T-helper 17 cell (primary cell): ENCODE results near the gene CH25H. TPM values are rescaled to one million over a fixed set of nuclear protein-coding genes. Genes with fewer than 3 reads are reported as not detected.
"Not testable (repeated sequence)": the region's sequence is repeated elsewhere in the genome, so short reads cannot be mapped to it uniquely, and the experiment has no call there.

Experiments
- ATAC-seq: fragments of 150-1000 bp; cut with Tn5 transposase; 2 replicates; pipeline ENCODE4 v1.10.0; 2021; ENCODE audit warnings: mild to moderate bottlenecking, moderate library complexity
- DNase-seq, 3 donors: peaks; one replicate each; pipeline versions ENCODE4 v3.0.0 to v3.0.0-alpha.2; 2020 to 2021
- H3K9me3 ChIP-seq: one replicate; pipeline ENCODE4 v1.7.0; 2013; ENCODE audit warnings: low read length, mild to moderate bottlenecking; ENCODE audit not compliant: control insufficient read depth, poor library complexity, severe bottlenecking
- H3K27ac Mint-ChIP-seq: one replicate; pipeline ENCODE4 v1.8.0; 2022; ENCODE audit warnings: mild to moderate bottlenecking, moderate library complexity, mixed read lengths
- H3K27me3 Mint-ChIP-seq: one replicate; pipeline ENCODE4 v1.8.0; 2022; ENCODE audit warnings: mixed read lengths
- H3K36me3 Mint-ChIP-seq: one replicate; pipeline ENCODE4 v1.8.0; 2022; ENCODE audit warnings: low read depth, mixed read lengths
- H3K4me1 Mint-ChIP-seq: one replicate; pipeline ENCODE4 v1.8.0; 2022; ENCODE audit warnings: mild to moderate bottlenecking, mixed read lengths
- H3K4me3 Mint-ChIP-seq: one replicate; pipeline ENCODE4 v1.8.0; 2022; ENCODE audit warnings: mild to moderate bottlenecking, moderate library complexity, mixed read lengths
- total RNA-seq, 4 donors: library from RNA in 2 of 4; stranded (reverse) in 2 of 4; gene quantifications; one replicate each; pipeline ENCODE4 v1.2.3 and lab custom pipeline; 2022 to 2026

Gene CH25H
- total RNA-seq, 2 donors from 2014 or later: 0.44 TPM; not detected in 1

DNA sequence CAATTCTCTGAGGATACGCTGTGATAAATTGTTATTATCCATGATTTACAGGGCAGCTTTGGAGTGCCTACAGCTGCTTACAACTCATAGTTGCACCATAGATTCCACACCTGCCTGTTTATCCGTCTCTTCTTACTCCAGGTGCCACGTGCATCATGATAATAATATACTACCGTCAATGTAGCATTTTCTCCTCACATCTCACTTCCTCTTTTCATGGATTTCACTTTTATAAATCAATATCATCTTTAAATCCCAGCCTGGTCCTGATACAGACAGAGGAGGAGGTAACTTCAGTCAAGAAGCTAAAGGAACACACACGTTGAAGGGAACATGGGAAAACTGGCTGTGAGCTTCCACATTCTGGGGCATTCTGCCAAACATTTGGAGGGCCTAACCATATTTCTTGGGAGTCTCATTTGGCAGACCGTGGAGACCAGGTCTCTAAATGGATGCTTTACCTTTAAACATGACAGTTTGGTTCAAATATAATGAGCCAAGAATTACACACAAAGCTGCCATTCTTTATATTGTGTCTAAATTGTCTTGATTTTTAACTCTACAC, 2.4 kb downstream of the CH25H start:
- peaks cover 8% of the 10 kb centered on the region for H3K4me1 Mint-ChIP-seq
- H3K9me3 ChIP-seq: no peaks in the 10 kb centered on the region
- ATAC-seq: no peak
- no peak overlapping the region for H3K27ac Mint-ChIP-seq
- peaks cover 3% of the 10 kb centered on the region for H3K36me3 Mint-ChIP-seq
- peaks cover 44% of the 10 kb centered on the region for H3K27me3 Mint-ChIP-seq
- H3K4me3 Mint-ChIP-seq: no peak overlapping the region
- DNase-seq: no peak

DNA sequence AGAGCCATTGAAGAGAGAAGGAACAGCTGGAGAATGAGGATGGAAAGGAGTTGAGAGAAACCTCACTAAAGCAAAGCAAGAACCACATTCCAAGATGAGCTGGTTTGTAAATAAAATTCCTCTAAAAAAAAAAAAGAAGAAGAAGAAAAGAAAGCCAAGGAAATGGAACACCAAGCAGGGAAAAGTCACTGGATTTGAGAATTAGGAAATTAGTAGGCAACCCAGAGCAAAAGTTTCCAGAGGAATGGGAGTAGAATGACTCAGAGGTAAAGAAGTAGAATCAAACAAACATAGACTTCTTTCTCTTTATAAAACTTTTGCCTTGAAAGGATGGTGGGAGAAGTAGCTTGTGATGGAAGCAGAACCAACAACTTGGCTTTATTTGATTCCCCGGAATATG, 3.9 kb downstream of the CH25H start:
- Mint-ChIP-seq H3K36me3 (peaks cover 3% of the 10 kb centered on the region), H3K27me3 (peaks cover 38% of the 10 kb centered on the region), H3K4me1 (peaks cover 8% of the 10 kb centered on the region), H3K4me3 (no peak overlapping the region), H3K27ac (no peak overlapping the region)
- ATAC-seq: no peak
- no peak for DNase-seq
- H3K9me3 ChIP-seq: no peaks in the 10 kb centered on the region

- Mint-ChIP-seq H3K4me3 (no peak overlapping the region), H3K27ac (no peak overlapping the region), H3K36me3 (peaks cover 3% of the 10 kb centered on the region), H3K27me3 (peaks cover 35% of the 10 kb centered on the region), H3K4me1 (peaks cover 8% of the 10 kb centered on the region)
- ATAC-seq: no peak
- DNase-seq: no peak
- no peaks in the 10 kb centered on the region for H3K9me3 ChIP-seq
Observed at GRCh38 chr10:89202033-89202425, 5.1 kb downstream of the CH25H start.

DNA sequence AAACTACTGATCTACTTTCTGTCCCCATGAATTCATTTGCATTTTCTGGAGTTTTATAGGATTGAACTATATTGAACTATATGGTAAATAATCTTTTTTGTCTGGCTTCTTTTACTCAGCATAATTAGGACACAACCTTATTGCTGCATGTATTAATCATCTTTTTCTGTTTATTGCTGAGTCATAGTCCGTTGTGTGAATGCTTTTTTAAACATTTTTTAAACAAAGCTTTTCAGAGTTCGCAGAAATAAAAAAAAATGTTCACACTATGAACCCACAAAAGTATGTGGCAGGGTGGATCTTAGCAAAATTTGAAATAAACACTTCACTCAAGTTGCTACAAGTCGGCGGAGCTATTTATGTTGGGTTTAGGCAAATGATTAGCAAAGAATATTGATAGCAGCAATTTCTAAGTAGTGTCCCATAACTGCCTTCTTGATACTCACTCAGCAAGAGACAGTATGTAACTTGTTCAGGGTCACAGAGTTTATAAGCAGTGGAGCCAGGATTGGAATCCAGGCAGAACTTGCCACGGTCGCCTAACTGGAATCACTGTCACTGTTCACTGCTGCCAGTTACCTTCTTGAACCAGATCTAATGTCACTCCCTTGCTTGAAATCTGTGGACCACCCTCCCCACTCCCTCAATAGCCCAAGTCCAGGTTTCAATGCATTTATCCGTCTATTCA, 5.6 kb downstream of the CH25H start:
- H3K27ac Mint-ChIP-seq: no peak overlapping the region
- no peaks in the 10 kb centered on the region for H3K36me3 Mint-ChIP-seq
- peaks cover 3% of the 10 kb centered on the region for H3K4me1 Mint-ChIP-seq
- no peak for DNase-seq
- no peaks in the 10 kb centered on the region for H3K9me3 ChIP-seq
- no peak for ATAC-seq
- H3K27me3 Mint-ChIP-seq: peaks cover 30% of the 10 kb centered on the region
- no peak overlapping the region for H3K4me3 Mint-ChIP-seq

DNA sequence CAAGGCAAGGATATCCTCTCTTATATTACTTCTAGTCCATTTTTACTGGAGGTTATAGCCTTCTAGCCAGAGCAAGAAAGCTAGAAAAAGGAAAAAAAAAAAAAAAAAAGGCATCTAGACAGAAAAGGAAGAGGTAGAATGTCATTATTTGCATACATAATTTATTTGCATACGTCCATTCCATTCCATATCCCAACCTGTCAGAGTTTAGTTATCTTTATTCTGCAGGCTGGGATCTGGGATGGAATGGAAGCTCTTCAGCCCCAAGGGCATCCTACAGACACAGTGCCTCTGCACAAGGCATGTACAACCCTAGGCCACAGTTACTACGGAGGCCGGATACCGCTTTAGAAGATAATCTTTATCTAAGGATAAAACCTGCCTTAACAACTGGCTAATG, 9.6 kb downstream of the CH25H start:
- Mint-ChIP-seq H3K27ac (no peak overlapping the region), H3K4me1 (no peaks in the 10 kb centered on the region), H3K27me3 (peaks cover 36% of the 10 kb centered on the region), H3K4me3 (no peak overlapping the region), H3K36me3 (no peaks in the 10 kb centered on the region)
- DNase-seq (no peak), ATAC-seq (no peak)
- H3K9me3 ChIP-seq: no peaks in the 10 kb centered on the region

GRCh38 chr10:89191301-89191700, 15.8 kb downstream of the CH25H start:
- not testable (repeated sequence) for H3K4me3 Mint-ChIP-seq, H3K27ac Mint-ChIP-seq, H3K9me3 ChIP-seq, H3K36me3 Mint-ChIP-seq, H3K4me1 Mint-ChIP-seq, ATAC-seq, DNase-seq
- peaks cover 31% of the 10 kb centered on the region for H3K27me3 Mint-ChIP-seq

GRCh38 chr10:89189211-89189734, 17.8 kb downstream of the CH25H start:
- no peak overlapping the region for H3K4me3 Mint-ChIP-seq
- H3K4me1 Mint-ChIP-seq: peaks cover 3% of the 10 kb centered on the region
- H3K36me3 Mint-ChIP-seq: no peaks in the 10 kb centered on the region
- no peak for DNase-seq
- no peaks in the 10 kb centered on the region for H3K9me3 ChIP-seq
- H3K27ac Mint-ChIP-seq: no peak overlapping the region
- H3K27me3 Mint-ChIP-seq: peaks cover 40% of the 10 kb centered on the region
- no peak for ATAC-seq

GRCh38 chr10:89185658-89186057, 21.5 kb downstream of the CH25H start:
- H3K9me3 ChIP-seq: no peaks in the 10 kb centered on the region
- no peak for DNase-seq
- Mint-ChIP-seq H3K27ac (no peak overlapping the region), H3K4me3 (no peak overlapping the region), H3K27me3 (peaks cover 17% of the 10 kb centered on the region), H3K4me1 (peaks cover 3% of the 10 kb centered on the region), H3K36me3 (no peaks in the 10 kb centered on the region)
- ATAC-seq: no peak

DNA sequence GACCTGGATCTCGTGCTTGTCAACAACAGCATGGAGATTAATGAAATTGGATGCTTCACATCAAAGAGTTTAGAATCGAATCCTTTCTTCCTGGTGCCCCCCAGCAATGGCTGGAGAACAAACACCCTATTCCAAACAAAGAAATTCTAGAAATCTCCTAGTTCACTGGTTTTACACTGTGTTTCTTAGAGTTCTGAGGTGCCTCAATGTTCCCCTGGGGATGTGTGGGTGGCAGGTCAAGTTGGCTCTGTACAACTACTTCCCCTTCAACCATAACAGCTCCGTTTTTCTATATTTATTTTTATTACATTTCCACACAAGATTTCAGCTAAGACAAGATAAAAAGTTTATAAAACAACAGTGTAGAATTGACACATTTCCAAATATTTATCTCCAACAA, 22.5 kb downstream of the CH25H start:
- Mint-ChIP-seq H3K27ac (no peak overlapping the region), H3K27me3 (peaks cover 16% of the 10 kb centered on the region), H3K4me1 (peaks cover 3% of the 10 kb centered on the region), H3K36me3 (no peaks in the 10 kb centered on the region), H3K4me3 (no peak overlapping the region)
- DNase-seq (no peak), ATAC-seq (no peak)
- H3K9me3 ChIP-seq: no peaks in the 10 kb centered on the region

DNA sequence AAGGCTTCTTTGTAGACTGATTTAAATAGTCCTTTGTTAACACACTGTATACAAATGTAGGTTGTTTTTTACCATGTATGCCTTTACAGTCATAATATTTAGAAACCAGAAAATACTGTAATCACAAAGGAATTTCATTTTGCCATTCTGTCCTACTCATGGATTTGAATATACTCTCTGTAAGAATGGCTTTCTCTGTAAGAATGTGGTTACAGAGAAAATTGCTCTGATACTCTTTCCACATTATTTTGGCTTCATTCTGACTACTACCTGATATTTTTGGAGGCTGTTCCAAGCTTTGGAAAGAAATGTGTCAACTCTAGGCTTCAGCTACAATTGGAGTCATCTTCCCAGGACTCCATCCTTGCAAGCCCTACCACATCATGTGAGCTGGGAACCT, 23.5 kb downstream of the CH25H start:
- Mint-ChIP-seq H3K4me3 (no peak overlapping the region), H3K27ac (no peak overlapping the region), H3K27me3 (peaks cover 16% of the 10 kb centered on the region)

GRCh38 chr10:89182894-89183293, 24.2 kb downstream of the CH25H start:
- Mint-ChIP-seq H3K36me3 (no peaks in the 10 kb centered on the region), H3K4me3 (no peak overlapping the region), H3K27me3 (peaks cover 16% of the 10 kb centered on the region), H3K4me1 (peaks cover 3% of the 10 kb centered on the region), H3K27ac (no peak overlapping the region)
- H3K9me3 ChIP-seq: no peaks in the 10 kb centered on the region
- no peak for DNase-seq
- no peak for ATAC-seq

More for the DNA sequence above, 23.5 kb downstream of the CH25H start:
- Mint-ChIP-seq H3K4me1 (peaks cover 3% of the 10 kb centered on the region), H3K36me3 (no peaks in the 10 kb centered on the region)
- DNase-seq (no peak), ATAC-seq (no peak)
- no peaks in the 10 kb centered on the region for H3K9me3 ChIP-seq

GRCh38 chr10:89175816-89176215, 31.3 kb downstream of the CH25H start:
- no peak overlapping the region for H3K4me3 Mint-ChIP-seq
- peaks cover 3% of the 10 kb centered on the region for H3K36me3 Mint-ChIP-seq
- DNase-seq (no peak), ATAC-seq (no peak)
- peaks cover 2% of the 10 kb centered on the region for H3K4me1 Mint-ChIP-seq
- no peak overlapping the region for H3K27ac Mint-ChIP-seq
- no peaks in the 10 kb centered on the region for H3K9me3 ChIP-seq
- peaks cover 26% of the 10 kb centered on the region for H3K27me3 Mint-ChIP-seq

DNA sequence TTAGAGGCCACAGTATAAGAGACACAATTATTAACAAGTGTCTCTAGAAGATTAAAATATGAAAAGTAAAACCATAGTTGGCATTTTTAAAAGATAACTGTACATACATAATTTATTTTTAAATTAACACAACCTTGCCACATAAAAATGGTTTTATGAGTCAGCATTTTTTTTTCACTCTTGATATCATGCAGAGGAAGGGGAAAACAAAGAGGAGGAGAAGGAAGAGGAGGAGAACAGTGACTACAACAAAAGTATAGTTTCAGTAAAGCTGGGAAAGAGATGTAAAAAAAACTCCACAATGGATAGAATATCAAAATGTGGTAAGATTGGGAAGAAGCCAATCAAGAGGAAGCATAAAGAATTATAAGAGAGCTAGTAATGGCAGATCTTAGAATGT, 34.0 kb downstream of the CH25H start:
- H3K9me3 ChIP-seq: no peaks in the 10 kb centered on the region
- Mint-ChIP-seq H3K27ac (no peak overlapping the region), H3K27me3 (peaks cover 37% of the 10 kb centered on the region), H3K4me3 (no peak overlapping the region), H3K36me3 (peaks cover 6% of the 10 kb centered on the region), H3K4me1 (peaks cover 2% of the 10 kb centered on the region)
- ATAC-seq: no peak
- DNase-seq: no peak

DNA sequence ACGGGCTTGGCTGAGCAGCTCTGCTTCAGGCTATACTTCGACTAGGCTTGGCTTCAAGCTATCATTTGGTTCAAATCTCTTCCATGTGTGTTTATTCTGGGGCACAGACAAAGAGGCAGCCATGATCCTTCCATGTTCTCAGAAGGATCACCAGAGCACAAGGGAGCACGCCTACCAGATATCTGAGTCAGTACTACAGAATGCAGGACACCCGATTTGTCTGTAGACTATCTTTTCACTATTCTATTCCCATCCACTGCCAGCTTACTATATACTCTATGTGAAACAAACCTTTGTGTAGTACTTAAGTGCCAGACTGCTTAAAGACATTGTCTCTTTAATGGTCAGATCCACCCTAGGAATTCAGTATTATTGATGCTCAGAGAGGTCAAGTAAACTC, 35.1 kb downstream of the CH25H start:
- no peak overlapping the region for H3K27ac Mint-ChIP-seq
- DNase-seq (no peak), ATAC-seq (no peak)
- H3K27me3 Mint-ChIP-seq: peaks cover 37% of the 10 kb centered on the region
- peaks cover 2% of the 10 kb centered on the region for H3K4me1 Mint-ChIP-seq
- H3K4me3 Mint-ChIP-seq: no peak overlapping the region
- no peaks in the 10 kb centered on the region for H3K9me3 ChIP-seq
- peaks cover 6% of the 10 kb centered on the region for H3K36me3 Mint-ChIP-seq
